H1 (cell line): ENCODE data around the gene WASF3. TPM values are rescaled to one million over a fixed set of nuclear protein-coding genes. Genes with fewer than 3 reads are reported as not detected.

ENCODE experiments used
- CTCF ChIA-PET: fragments of 300-600 bp; sonication (Branson Sonifier 250); formaldehyde crosslinking; loops from one replicate; lab custom pipeline; 2021; ENCODE audit not compliant: partially characterized antibody; lab: Charles Lee
- POLR2A ChIA-PET: fragments of 300-600 bp; sonication (Branson Sonifier 250); formaldehyde crosslinking; loops from one replicate; lab custom pipeline; 2021; ENCODE audit warnings: inconsistent platforms; ENCODE audit not compliant: partially characterized antibody; lab: Charles Lee
- DNase-seq, 2 experiments: peaks; one replicate each; pipeline versions ENCODE4 v3.0.0 to v3.0.0-alpha.2; 2010 to 2022; ENCODE audit warnings: low spot score in 2 of 2, low read depth in 1 of 2, mixed read lengths in 1 of 2
- FAIRE-seq: peaks from 2 replicates; lab custom pipeline; 2011; peaks lifted over from hg19 to GRCh38; lab: Jason Lieb, UNC
- H2AFZ ChIP-seq: 2 replicates; pipeline ENCODE4 v1.8.1; 2012; ENCODE audit warnings: low read length, inconsistent platforms
- H2AK5ac ChIP-seq: 2 replicates; pipeline ENCODE4 v1.6.1; 2013; ENCODE audit warnings: low read depth, low read length
- H2BK120ac ChIP-seq: replicated peaks from 2 replicates; pipeline ENCODE3; 2013; ENCODE audit warnings: low read depth, low read length, inconsistent platforms
- H2BK12ac ChIP-seq: 2 replicates; pipeline ENCODE4 v1.6.1; 2013; ENCODE audit warnings: low read depth, low read length
- H2BK15ac ChIP-seq: 2 replicates; pipeline ENCODE4 v1.6.1; 2013; ENCODE audit warnings: low read length
- H2BK20ac ChIP-seq: 2 replicates; pipeline ENCODE4 v1.6.1; 2013; ENCODE audit warnings: low read length
- H2BK5ac ChIP-seq: 2 replicates; pipeline ENCODE4 v1.6.1; 2013; ENCODE audit warnings: low read depth, low read length
- H3K14ac ChIP-seq: 2 replicates; pipeline ENCODE4 v1.6.1; 2013; ENCODE audit warnings: inconsistent platforms; ENCODE audit not compliant: insufficient read length
- H3K18ac ChIP-seq: 2 replicates; pipeline ENCODE4 v1.6.1; 2013; ENCODE audit warnings: low read length; ENCODE audit errors: extremely low read depth
- H3K23ac ChIP-seq: 2 replicates; pipeline ENCODE4 v1.6.1; 2013; ENCODE audit warnings: inconsistent platforms; ENCODE audit not compliant: insufficient read length
- H3K23me2 ChIP-seq: 2 replicates; pipeline ENCODE4 v1.6.1; 2013; ENCODE audit warnings: low read depth, low read length
- H3K27ac ChIP-seq: 2 replicates; pipeline ENCODE4 v1.6.1; 2011; ENCODE audit warnings: low read depth, low read length, inconsistent platforms
- H3K27me3 ChIP-seq, 4 experiments: replicated peaks in 1 of 4; 1 replicate in 1 of 4; 2 replicates in 3 of 4; pipeline versions ENCODE4 v1.6.1 to v1.8.1; 2011 to 2013; ENCODE audit warnings: low read length in 3 of 4, mild to moderate bottlenecking in 3 of 4, inconsistent platforms in 2 of 4, mixed read lengths in 2 of 4, moderate library complexity in 1 of 4; ENCODE audit not compliant: control insufficient read depth in 3 of 4, insufficient read depth in 3 of 4; ENCODE audit errors: extremely low read depth in 1 of 4
- H3K36me3 ChIP-seq, 4 experiments: 2 replicates each; pipeline versions ENCODE4 v1.6.1 to v1.8.1; 2011 to 2013; ENCODE audit warnings: mild to moderate bottlenecking in 4 of 4, low read length in 3 of 4, moderate library complexity in 2 of 4, control low read depth in 1 of 4, inconsistent platforms in 1 of 4; ENCODE audit not compliant: insufficient read depth in 4 of 4, control insufficient read depth in 2 of 4
- H3K4ac ChIP-seq: replicated peaks from 2 replicates; pipeline ENCODE3; 2013; ENCODE audit warnings: low read length, low read depth, mixed read lengths, inconsistent platforms; ENCODE audit not compliant: insufficient read length
- H3K4me1 ChIP-seq, 4 experiments: replicated peaks in 1 of 4; 1 replicate in 1 of 4; 2 replicates in 3 of 4; pipeline versions ENCODE4 v1.6.1 to v1.8.1; 2011 to 2013; ENCODE audit warnings: low read length in 3 of 4, inconsistent platforms in 2 of 4, mixed read lengths in 1 of 4; ENCODE audit not compliant: insufficient read depth in 4 of 4, control insufficient read depth in 3 of 4
- H3K4me2 ChIP-seq, 2 experiments: 2 replicates each; pipeline versions ENCODE4 v1.6.1 to v1.8.1; 2011 to 2013; ENCODE audit warnings: low read depth in 2 of 2, low read length in 2 of 2, control low read depth in 1 of 2, inconsistent platforms in 1 of 2, mild to moderate bottlenecking in 1 of 2; ENCODE audit not compliant: insufficient read depth in 1 of 2
- H3K4me3 ChIP-seq, 4 experiments: fragments of 200-600, 300-600 bp in 1 of 4; sonication (generic), shearing (Covaris generic), sonication (Bioruptor Twin) in 1 of 4; 2 replicates each; pipeline versions ENCODE4 v1.5.1 to v1.8.1; 2011 to 2016; ENCODE audit warnings: low read length in 4 of 4, low read depth in 3 of 4, control low read depth in 2 of 4, inconsistent platforms in 2 of 4, mild to moderate bottlenecking in 2 of 4, mixed read lengths in 1 of 4, moderate library complexity in 1 of 4; ENCODE audit not compliant: insufficient read depth in 2 of 4; ENCODE audit errors: extremely low read depth in 1 of 4
- H3K56ac ChIP-seq: replicated peaks from 2 replicates; pipeline ENCODE3; 2013; ENCODE audit warnings: low read depth, mild to moderate bottlenecking, mixed read lengths, low read length, inconsistent platforms; ENCODE audit not compliant: insufficient read length
- H3K79me1 ChIP-seq: 2 replicates; pipeline ENCODE4 v1.6.1; 2013; ENCODE audit warnings: low read depth, low read length, control low read depth
- H3K79me2 ChIP-seq, 2 experiments: 2 replicates each; pipeline versions ENCODE4 v1.6.1 to v1.8.1; 2012 to 2013; ENCODE audit warnings: low read length in 2 of 2, mild to moderate bottlenecking in 2 of 2, inconsistent platforms in 1 of 2; ENCODE audit not compliant: insufficient read depth in 2 of 2, control insufficient read depth in 1 of 2
- H3K9ac ChIP-seq, 4 experiments: replicated peaks in 1 of 4; 1 replicate in 1 of 4; 2 replicates in 3 of 4; pipeline versions ENCODE4 v1.6.1 to v1.8.1; 2011 to 2013; ENCODE audit warnings: low read depth in 3 of 4, low read length in 3 of 4, control low read depth in 2 of 4, mild to moderate bottlenecking in 2 of 4, moderate library complexity in 2 of 4, inconsistent platforms in 1 of 4; ENCODE audit errors: extremely low read depth in 1 of 4
- H3K9me3 ChIP-seq, 2 experiments: 2 replicates each; pipeline versions ENCODE4 v1.6.1 to v1.8.1; 2012 to 2013; ENCODE audit warnings: mild to moderate bottlenecking in 2 of 2, moderate library complexity in 2 of 2, control low read depth in 1 of 2, inconsistent platforms in 1 of 2, low read depth in 1 of 2, low read length in 1 of 2, mixed read lengths in 1 of 2; ENCODE audit not compliant: insufficient read depth in 2 of 2
- H4K20me1 ChIP-seq, 2 experiments: replicated peaks in 1 of 2; 2 replicates each; pipeline versions ENCODE3 to v1.8.1; 2011 to 2013; ENCODE audit warnings: inconsistent platforms in 2 of 2, low read length in 2 of 2, mild to moderate bottlenecking in 1 of 2; ENCODE audit not compliant: insufficient read depth in 2 of 2, control insufficient read depth in 1 of 2
- H4K5ac ChIP-seq: 2 replicates; pipeline ENCODE4 v1.6.1; 2013; ENCODE audit warnings: low read length, low read depth, mixed read lengths, inconsistent platforms; ENCODE audit not compliant: insufficient read length
- H4K8ac ChIP-seq: 2 replicates; pipeline ENCODE4 v1.8.0; 2013; ENCODE audit warnings: mild to moderate bottlenecking, moderate library complexity, low read length, inconsistent platforms; ENCODE audit not compliant: insufficient read depth; ENCODE audit errors: extremely low read depth
- H4K91ac ChIP-seq: replicated peaks from 2 replicates; pipeline ENCODE3; 2013; ENCODE audit warnings: low read length, mixed read lengths, inconsistent platforms; ENCODE audit not compliant: insufficient read length
- BACH1 ChIP-seq: IDR thresholded peaks from 2 replicates; pipeline ENCODE4 v1.6.1; 2012; ENCODE audit warnings: low read length, improper control_type of control experiment
- KDM5A ChIP-seq: fragments of 200-600 bp; IDR thresholded peaks from 2 replicates; pipeline ENCODE4 v1.7.1; 2012; ENCODE audit warnings: mild to moderate bottlenecking, low read length, inconsistent platforms, mixed read lengths
- NANOG ChIP-seq: IDR thresholded peaks from 2 replicates; pipeline ENCODE4 v1.6.1; 2011; ENCODE audit warnings: low read length, low read depth, mild to moderate bottlenecking, inconsistent platforms; ENCODE audit not compliant: insufficient read depth, poor library complexity, severe bottlenecking
- WGBS, 2 experiments: shearing (Covaris generic) in 1 of 2; methylation state at CpG; one replicate each; pipeline versions ENCODE4 v1.1.6 to v1.1.7; 2013 to 2015; ENCODE audit warnings: low lambda C conversion rate in 2 of 2, mixed read lengths in 2 of 2, inconsistent platforms in 1 of 2, low coverage in 1 of 2, missing lambda C conversion rate in 1 of 2; ENCODE audit not compliant: insufficient replicate concordance in 2 of 2, insufficient coverage in 1 of 2, insufficient read length in 1 of 2; ENCODE audit errors: extremely low coverage in 1 of 2, missing lambda C conversion rate in 1 of 2; 5-methylcytosine and 5-hydroxymethylcytosine counted together
- polyA plus RNA-seq, 7 experiments: library from polyadenylated mRNA; depleted of rRNA in 3 of 7; stranded (reverse) in 5 of 7; unstranded in 2 of 7; fragments of >200 nt in 5 of 7; fragments of 200-250 nt in 2 of 7; gene quantifications; 1 replicate in 5 of 7; 2 replicates in 1 of 7; 4 replicates in 1 of 7; pipeline versions ENCODE4 v1.2.1 to v1.2.3, GENCODE V29; 2011 to 2013; ENCODE audit warnings: missing spikeins in 2 of 7, mixed read lengths in 2 of 7
- total RNA-seq: library from RNA; stranded (reverse); fragmentation: NEBNext Ultra II Directional; extraction: Animal tissue kit (Norgen Biotek cat#: 25700); gene quantifications from 2 replicates; pipeline ENCODE4 v1.2.1, GENCODE V29; 2021

Gene WASF3
- total and polyA plus RNA-seq, 2 of the 8 experiments (the other 6 are each of a cell fraction or from before 2014, with no cell fraction given): 18.7 to 39.8 TPM

- Histone ChIP-seq H3K9me3 (no peaks in the 10 kb centered on the region), H3K4me1 (peaks cover 0 to 8% (median 4%) of the 10 kb centered on the region in 4 experiments; a peak in 4 of 7 replicates), H2BK5ac (no peak overlapping the region), H2AFZ (no peak overlapping the region), H4K91ac (no peak overlapping the region), H3K27ac (no peak overlapping the region), H2BK20ac (no peak overlapping the region), H3K9ac (no peak overlapping the region), H3K23ac (no peak overlapping the region), H3K27me3 (no peaks in the 10 kb centered on the region), H2BK120ac (no peak overlapping the region), H3K18ac (no peak overlapping the region), H2AK5ac (no peak overlapping the region), H4K20me1 (peaks cover 0 to 2% of the 10 kb centered on the region in 2 experiments), H3K56ac (no peak overlapping the region), H3K79me1 (no peaks in the 10 kb centered on the region; the same call in 1 of the 2 replicates), H3K79me2 (peaks cover 0 to 56% of the 10 kb centered on the region in 2 experiments; a peak in 2 of 4 replicates), H3K4me2 (peak overlapping the region in 1 of 2 experiments; percentile 1; a peak in 1 of 4 replicates), H2BK15ac (no peak overlapping the region), H4K8ac (no peak overlapping the region), H4K5ac (no peak overlapping the region), H3K36me3 (no peaks in the 10 kb centered on the region), H3K4ac (no peak overlapping the region), H3K23me2 (no peaks in the 10 kb centered on the region), H3K14ac (no peak overlapping the region), H3K4me3 (peak overlapping the region in 1 of 4 experiments; percentile 15; a peak in 1 of 8 replicates), H2BK12ac (no peak overlapping the region)
- WGBS, 2 experiments: 65% methylated on average over 2 of the region's 2 CpGs; no CpG with 5 or more reads in 1 of the 2 experiments
- FAIRE-seq (peak; percentile 65), DNase-seq (no peak)
- no peak for TF ChIP-seq KDM5A
- TF ChIP-seq NANOG: no peak
- TF ChIP-seq BACH1: peak; percentile 33; the same call in 1 of the 2 replicates
- CTCF ChIA-PET: interaction anchor here (0.6 to 1.5 kb wide), 2 partner anchors 21 to 655 kb away, joined by 3 to 4 read pairs; no protein-coding TSS in a partner anchor
- POLR2A ChIA-PET: no interaction called here
These were observed 27.2 kb downstream of the WASF3 start for GRCh38 chr13:26584713-26585112.
